ENCODE results near the gene ALKBH8.
"Not testable (repeated sequence)": the region's sequence is repeated elsewhere in the genome, so short reads cannot be mapped to it uniquely, and the experiment has no call there.

Gene ALKBH8

DNA sequence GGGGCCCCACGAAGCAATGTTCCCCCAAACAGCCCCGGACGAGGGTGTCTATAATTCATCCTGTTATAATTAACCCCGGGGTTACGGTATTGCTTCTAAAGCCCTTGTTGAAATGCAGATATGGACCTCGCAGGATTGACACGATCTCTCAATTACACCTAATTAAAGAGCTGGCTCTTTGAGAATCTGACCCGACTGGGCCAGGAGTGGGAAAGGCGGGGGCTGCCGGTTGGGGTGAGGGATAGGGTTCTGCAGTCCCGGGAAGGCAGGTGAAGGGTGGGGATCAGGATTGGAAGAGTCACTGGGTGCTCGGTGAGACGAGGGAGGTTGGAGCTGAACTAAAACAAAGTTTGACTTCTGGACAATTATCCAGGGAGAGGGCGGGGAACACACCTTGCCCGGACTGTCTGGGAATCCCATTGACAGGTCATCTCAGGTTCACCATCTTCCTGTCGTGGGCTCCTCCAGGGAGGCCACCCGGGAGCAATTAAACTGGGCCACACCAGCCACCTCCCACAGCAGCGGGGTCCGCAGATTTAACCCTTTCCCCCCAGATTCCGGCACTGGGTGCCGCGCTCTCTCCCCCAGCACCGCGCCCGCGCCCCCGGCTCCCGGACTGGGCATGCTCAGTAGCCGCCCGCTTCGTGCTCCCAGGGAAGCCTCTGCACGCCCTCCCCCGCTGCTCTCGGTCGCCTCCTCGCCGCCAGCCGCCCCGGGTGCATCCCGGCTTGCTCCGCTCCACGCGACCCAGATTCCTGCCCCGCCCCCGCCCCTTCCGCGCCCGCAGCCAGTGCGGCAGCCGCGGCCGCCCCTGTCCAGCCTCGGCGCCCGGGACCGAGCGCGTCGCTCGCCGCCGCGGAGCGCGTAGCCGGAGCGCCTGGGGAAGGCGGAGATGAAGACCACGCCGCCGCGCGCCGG lies 25.2 kb upstream of the ALKBH8 start, which contains the start of gene ELMOD1:
Gene ELMOD1 (plus strand): TSS at position 688 of the 918 bp plus-strand sequence. CDS start 27,043 bp downstream, outside the sequence.
- peak within 1 kb of the TSS; percentile 52 for H3K4me3 ChIP-seq (ENCODE audit: low read depth, low read length)

DNA sequence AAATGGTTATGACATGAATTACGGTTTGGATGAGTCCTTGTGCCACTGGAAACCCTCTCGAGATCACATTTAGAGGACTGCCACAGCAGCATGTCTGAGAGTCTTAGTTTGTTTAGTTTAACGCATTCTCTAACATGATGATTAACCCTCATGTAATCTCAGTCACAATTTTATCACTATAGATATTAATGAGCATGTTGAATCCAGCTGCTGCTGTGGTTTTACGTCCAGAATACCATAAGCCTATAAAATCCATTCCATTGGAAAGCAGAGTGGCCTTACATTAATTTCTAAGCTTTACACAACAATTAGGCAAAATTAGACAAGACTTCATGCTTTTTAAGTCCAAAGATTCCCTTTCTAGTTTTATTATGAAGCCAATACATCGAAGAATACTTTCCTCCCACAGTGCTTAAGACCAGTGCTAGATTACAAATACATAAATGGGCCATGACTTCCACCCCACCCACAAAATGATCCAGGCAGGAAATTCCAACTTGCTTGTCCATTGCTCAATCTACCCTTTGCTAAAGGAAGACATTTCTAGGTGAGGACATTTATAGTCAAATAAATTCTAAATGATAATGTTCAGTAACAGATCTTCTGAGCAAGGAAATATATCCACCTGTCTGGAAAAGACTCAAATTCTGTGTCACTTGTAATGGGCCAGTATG lies 21.9 kb upstream of the ALKBH8 start:
- TF ChIP-seq, protein P1, sequence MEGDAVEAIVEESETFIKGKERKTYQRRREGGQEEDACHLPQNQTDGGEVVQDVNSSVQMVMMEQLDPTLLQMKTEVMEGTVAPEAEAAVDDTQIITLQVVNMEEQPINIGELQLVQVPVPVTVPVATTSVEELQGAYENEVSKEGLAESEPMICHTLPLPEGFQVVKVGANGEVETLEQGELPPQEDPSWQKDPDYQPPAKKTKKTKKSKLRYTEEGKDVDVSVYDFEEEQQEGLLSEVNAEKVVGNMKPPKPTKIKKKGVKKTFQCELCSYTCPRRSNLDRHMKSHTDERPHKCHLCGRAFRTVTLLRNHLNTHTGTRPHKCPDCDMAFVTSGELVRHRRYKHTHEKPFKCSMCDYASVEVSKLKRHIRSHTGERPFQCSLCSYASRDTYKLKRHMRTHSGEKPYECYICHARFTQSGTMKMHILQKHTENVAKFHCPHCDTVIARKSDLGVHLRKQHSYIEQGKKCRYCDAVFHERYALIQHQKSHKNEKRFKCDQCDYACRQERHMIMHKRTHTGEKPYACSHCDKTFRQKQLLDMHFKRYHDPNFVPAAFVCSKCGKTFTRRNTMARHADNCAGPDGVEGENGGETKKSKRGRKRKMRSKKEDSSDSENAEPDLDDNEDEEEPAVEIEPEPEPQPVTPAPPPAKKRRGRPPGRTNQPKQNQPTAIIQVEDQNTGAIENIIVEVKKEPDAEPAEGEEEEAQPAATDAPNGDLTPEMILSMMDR (IDR thresholded peaks at IDR 0.05; ENCODE audit: borderline replicate concordance, insufficient read depth, low read depth, low read length) = no peak
- no peak overlapping the region for H3K4me3 ChIP-seq (ENCODE audit: low read depth, low read length)

More for the DNA sequence above, 25.2 kb upstream of the ALKBH8 start, which contains the start of gene ELMOD1:
- TF ChIP-seq, protein P1 (IDR thresholded peaks at IDR 0.05; ENCODE audit: borderline replicate concordance, insufficient read depth, low read depth, low read length) = no peak

DNA sequence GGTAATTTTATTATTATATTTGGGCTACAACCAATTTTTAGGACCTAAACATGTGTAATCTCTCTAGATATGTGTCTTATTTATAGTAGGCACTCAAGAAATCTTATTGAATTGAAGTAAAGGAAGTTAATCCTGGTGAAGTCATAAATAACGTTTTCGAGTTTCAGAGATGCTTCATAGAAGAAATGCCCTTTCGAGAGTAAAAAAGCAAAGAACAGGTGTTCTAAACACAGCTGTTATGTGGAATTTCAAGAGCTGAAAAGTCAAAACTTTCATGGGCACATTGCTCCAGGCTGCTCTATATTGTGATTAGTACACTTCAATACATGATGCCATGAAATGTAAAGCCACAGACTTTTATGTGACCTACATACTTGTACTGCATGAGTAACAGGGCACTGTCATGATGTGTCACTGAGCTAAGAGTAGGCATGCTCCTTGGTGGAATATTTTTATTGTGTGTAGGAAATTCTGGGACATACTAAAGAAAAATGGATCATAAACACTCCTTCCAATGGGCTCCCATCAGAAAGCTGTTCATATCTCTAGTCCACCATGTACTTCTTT lies 18.2 kb upstream of the ALKBH8 start:
- H3K4me3 ChIP-seq (ENCODE audit: low read depth, low read length) = no peak overlapping the region
- TF ChIP-seq, protein P1 (IDR thresholded peaks at IDR 0.05; ENCODE audit: borderline replicate concordance, insufficient read depth, low read depth, low read length) = no peak

DNA sequence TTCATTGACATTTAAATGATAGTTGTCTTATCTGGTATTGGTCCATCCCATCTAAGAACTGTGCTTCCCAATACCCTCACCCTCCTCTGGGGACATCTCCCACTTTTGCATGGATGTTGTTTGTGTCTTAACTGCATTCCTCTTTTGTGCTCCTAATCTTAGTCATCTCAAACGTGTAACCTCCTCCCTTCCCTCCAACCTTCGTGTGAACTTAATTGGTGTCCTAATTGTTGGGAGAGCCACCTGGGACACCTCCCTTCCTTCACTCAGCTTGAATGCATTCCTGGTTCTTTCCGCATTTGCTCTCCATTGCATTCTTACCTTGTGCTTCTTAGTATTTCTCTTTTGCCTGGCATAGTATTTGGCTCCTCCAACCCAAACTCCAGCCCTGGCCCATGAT lies 15.6 kb upstream of the ALKBH8 start:
- TF ChIP-seq, protein P1 (IDR thresholded peaks at IDR 0.05; ENCODE audit: borderline replicate concordance, insufficient read depth, low read depth, low read length) = no peak
- no peak overlapping the region for H3K4me3 ChIP-seq (ENCODE audit: low read depth, low read length)

- not testable (repeated sequence) for H3K4me3 ChIP-seq (ENCODE audit: low read depth, low read length)
Measured at GRCh38 chr11:107579169-107579568, 13.6 kb upstream of the ALKBH8 start.

DNA sequence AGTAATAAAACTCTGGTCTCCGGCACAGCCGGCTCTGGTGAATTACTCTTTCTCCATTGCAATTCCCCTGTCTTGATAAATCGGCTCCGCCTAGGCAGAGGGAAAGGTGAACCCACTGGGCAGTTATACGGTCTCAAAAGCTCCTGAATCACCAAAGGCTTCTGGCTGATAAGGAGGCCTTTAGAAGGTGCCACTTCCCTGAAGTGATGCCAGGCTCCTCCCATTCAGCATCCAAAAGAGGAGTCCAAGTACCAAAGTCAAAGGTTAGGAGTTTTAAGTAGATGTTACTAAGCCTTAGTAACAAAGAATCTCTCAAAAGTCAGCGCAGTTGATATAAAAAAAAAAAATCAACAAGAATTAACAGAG lies 11.8 kb upstream of the ALKBH8 start:
- no peak overlapping the region for H3K4me3 ChIP-seq (ENCODE audit: low read depth, low read length)
- TF ChIP-seq, protein P1 (IDR thresholded peaks at IDR 0.05; ENCODE audit: borderline replicate concordance, insufficient read depth, low read depth, low read length) = no peak

DNA sequence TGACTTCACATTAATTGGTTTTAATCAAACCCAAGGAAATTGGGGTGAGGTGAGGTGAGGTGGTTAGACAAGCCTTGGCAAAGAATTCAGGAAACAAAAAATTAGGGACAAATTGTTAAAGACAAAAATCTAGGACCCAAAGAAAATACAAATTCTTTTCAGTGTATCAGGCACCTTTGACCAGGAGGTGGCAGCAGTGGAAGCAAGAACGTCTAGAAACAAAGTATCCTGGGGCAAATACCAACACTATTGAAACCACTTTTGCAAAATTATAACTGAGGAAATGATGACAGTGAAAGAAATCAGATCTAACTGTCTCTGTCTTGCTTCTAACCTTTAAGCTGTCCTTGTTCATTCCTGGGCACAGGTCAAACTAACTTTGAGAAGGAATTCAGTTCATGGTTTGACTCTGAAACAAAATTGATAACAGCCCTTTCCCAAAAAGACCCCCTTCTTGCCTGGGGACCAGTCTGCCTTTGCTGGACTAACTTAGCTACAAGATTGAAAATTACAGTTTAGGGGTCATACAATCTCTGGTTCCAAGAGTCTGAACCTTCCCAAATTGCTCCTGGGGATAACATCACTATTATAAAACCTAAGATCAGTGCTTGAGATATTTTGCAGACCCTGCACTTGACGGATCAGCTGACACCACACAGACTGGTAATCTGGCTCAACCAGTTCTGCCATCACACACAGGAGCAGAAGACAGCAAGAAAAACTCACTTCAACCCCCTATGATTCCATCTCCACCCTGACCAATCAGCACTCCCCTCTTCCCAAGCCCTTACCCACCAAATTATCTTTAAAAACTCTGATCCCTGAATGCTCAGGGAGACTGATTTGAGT lies 11.2 kb upstream of the ALKBH8 start:
- not testable (repeated sequence) for H3K4me3 ChIP-seq (ENCODE audit: low read depth, low read length)

More for the DNA sequence above, 11.2 kb upstream of the ALKBH8 start:
- TF ChIP-seq, protein P1 (IDR thresholded peaks at IDR 0.05; ENCODE audit: borderline replicate concordance, insufficient read depth, low read depth, low read length) = peak; percentile 61
